SK-N-MC (cell line): ENCODE data around the gene ERBB4.

Source experiments
- EZH2 ChIP-seq: fragments of 200-600 bp; sonication (generic); IDR thresholded peaks from one replicate; pipeline ENCODE4 v1.6.1; 2017; ENCODE audit warnings: antibody characterized with exemption
- FOXP2 ChIP-seq: optimal IDR thresholded peaks from 2 replicates; pipeline ENCODE3; 2011; ENCODE audit warnings: mild to moderate bottlenecking, moderate library complexity; ENCODE audit not compliant: insufficient read depth; ENCODE audit errors: extremely low read length, control extremely low read depth
- POLR2AphosphoS5 ChIP-seq: IDR thresholded peaks from 2 replicates; pipeline ENCODE4 v1.6.1; 2012; ENCODE audit warnings: mild to moderate bottlenecking, low read depth, low read length, borderline replicate concordance

GRCh38 chr2:212154477-212154878 lies 384.1 kb downstream of the ERBB4 start:
- TF ChIP-seq POLR2AphosphoS5 (no peak), EZH2 (no peak), FOXP2 (no peak)
